ENCODE data around the gene HCFC1. TPM values are rescaled to one million over a fixed set of nuclear protein-coding genes. Genes with fewer than 3 reads are reported as not detected.

Gene HCFC1
- total RNA-seq, result 11.6 and 25.0 TPM in 2 replicates
- polyA plus RNA-seq, result 16.7 and 18.9 TPM in 2 replicates

DNA sequence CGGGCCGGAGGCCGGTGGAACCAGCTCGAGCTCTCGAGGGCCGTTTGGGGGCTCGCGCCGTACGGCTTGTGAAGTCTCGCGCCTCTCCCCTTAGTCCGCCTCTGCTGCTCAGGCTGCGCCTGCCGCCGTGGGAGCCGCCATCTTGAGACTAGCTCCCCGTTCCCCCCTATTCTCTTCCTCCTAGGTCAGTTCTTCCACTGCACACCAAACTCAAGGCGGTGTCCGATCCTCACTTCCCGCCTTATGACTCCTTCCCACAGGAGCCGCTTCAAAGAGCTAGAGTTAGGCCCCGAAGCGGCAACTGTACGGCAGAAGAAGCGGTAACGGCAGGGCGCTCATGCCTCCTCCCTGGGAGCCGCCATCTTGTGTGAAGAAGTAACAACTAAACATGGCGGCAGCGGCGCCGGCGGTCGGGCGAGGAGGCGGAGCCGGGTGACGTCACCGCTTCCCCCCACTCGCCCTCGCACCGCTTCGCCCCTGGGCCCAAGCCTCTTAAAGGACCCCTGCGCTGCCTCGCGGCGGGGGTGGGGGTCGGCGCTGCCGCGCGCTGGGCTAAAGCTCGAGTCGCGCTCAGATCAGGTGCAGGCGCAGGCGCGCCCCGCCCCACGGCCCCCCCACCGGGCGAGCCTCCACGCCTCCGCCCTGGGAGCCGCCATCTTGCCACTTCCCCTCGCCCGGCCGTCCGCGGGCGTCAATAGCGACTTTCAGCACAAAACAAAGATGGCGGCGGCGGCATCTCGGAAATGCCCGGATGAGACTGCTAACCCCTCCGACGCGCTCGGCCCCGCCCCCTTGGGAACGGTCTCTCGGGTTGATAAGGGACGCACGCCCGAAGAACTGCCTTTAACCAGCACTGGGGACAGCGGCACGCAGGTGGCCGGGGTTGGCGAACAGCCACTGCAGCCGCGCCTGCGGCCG lies at the start of gene HCFC1:
Gene HCFC1 (minus strand): TSS at position 369 of the 918 bp plus-strand sequence. CDS start 978 bp downstream, outside the sequence.
- Histone ChIP-seq H4K20me1 (ENCODE audit: insufficient read depth, poor library complexity, severe bottlenecking) (peaks cover 32% of the 10 kb centered on the region), H3K9me3 (ENCODE audit: low read depth) (no peaks in the 10 kb centered on the region), H3K4me1 (ENCODE audit: insufficient read depth) (peaks cover 27% of the 10 kb centered on the region), H3K4me2 (peak within 1 kb of the TSS; percentile 86), H3K9me2 (replicated peaks; ENCODE audit: insufficient read depth) (no peaks in the 10 kb centered on the region), H3K36me3 (replicated peaks; ENCODE audit: insufficient read depth, low read depth) (no peaks in the 10 kb centered on the region), H3K4me3 (peak within 1 kb of the TSS; percentile 85), H3K79me2 (peaks cover 61% of the 10 kb centered on the region), H3K27ac (peak within 1 kb of the TSS; percentile 100), H2AFZ (peak within 1 kb of the TSS; percentile 75), H3K27me3 (no peaks in the 10 kb centered on the region)
- DNase-seq (ENCODE audit: low spot score), result peak; percentile 93
- TF ChIP-seq EZH2 (IDR thresholded peaks at IDR 0.05; ENCODE audit: borderline replicate concordance) (no peak), EZH2phosphoT487 (IDR thresholded peaks at IDR 0.05; ENCODE audit: low read depth, severe bottlenecking, unreplicated experiment) (no peak)
- TF ChIP-seq, protein P1, sequence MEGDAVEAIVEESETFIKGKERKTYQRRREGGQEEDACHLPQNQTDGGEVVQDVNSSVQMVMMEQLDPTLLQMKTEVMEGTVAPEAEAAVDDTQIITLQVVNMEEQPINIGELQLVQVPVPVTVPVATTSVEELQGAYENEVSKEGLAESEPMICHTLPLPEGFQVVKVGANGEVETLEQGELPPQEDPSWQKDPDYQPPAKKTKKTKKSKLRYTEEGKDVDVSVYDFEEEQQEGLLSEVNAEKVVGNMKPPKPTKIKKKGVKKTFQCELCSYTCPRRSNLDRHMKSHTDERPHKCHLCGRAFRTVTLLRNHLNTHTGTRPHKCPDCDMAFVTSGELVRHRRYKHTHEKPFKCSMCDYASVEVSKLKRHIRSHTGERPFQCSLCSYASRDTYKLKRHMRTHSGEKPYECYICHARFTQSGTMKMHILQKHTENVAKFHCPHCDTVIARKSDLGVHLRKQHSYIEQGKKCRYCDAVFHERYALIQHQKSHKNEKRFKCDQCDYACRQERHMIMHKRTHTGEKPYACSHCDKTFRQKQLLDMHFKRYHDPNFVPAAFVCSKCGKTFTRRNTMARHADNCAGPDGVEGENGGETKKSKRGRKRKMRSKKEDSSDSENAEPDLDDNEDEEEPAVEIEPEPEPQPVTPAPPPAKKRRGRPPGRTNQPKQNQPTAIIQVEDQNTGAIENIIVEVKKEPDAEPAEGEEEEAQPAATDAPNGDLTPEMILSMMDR (IDR thresholded peaks at IDR 0.05; ENCODE audit: poor library complexity), result no peak
- WGBS (ENCODE audit: low lambda C conversion rate, missing lambda C conversion rate), result 46% methylated on average over 69 of the region's 96 CpGs

DNA sequence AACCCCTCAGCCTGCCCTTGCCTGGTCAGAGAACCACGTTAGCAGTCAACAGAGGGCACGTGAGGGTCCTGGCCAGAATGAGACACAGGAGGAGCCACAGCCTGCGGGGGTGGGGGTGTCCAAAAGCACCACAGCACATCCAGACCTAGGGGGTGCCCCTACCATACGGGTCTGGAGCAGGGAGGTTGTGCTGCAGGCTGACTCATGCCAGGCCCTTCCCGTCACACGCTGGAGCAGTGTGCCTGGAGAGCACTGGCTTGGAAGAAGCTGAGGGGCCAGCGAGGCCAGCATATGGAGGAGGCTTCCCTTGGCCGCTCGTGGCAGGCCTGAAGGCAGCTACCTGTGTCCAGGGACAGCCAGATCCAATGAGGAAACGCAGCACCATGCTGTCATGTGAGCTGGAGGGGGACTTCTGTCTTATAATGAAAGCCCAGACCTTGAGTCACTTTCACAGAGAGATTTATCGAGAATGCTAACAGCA lies 49.6 kb upstream of the HCFC1 start:
- DNase-seq (ENCODE audit: low spot score), result no peak
- H3K27me3 ChIP-seq, result no peaks in the 10 kb centered on the region
- H3K27ac ChIP-seq, result peak overlapping the region; percentile 91
- H2AFZ ChIP-seq, result no peak overlapping the region
- peaks cover 10% of the 10 kb centered on the region for H3K4me1 ChIP-seq (ENCODE audit: insufficient read depth)
- no peaks in the 10 kb centered on the region for H3K79me2 ChIP-seq
- no peak overlapping the region for H3K4me3 ChIP-seq
- H3K9me3 ChIP-seq (ENCODE audit: low read depth), result no peaks in the 10 kb centered on the region
- TF ChIP-seq EZH2phosphoT487 (IDR thresholded peaks at IDR 0.05; ENCODE audit: low read depth, severe bottlenecking, unreplicated experiment), result no peak
- TF ChIP-seq, protein P1 (IDR thresholded peaks at IDR 0.05; ENCODE audit: poor library complexity), result no peak
- no peak for TF ChIP-seq EZH2 (IDR thresholded peaks at IDR 0.05; ENCODE audit: borderline replicate concordance)
- peak overlapping the region; percentile 79 for H3K4me2 ChIP-seq
- H4K20me1 ChIP-seq (ENCODE audit: insufficient read depth, poor library complexity, severe bottlenecking), result no peaks in the 10 kb centered on the region
- H3K9me2 ChIP-seq (replicated peaks; ENCODE audit: insufficient read depth), result no peaks in the 10 kb centered on the region
- no peaks in the 10 kb centered on the region for H3K36me3 ChIP-seq (replicated peaks; ENCODE audit: insufficient read depth, low read depth)
- WGBS (ENCODE audit: low lambda C conversion rate, missing lambda C conversion rate), result 71% methylated on average over 11 of the region's 11 CpGs

DNA sequence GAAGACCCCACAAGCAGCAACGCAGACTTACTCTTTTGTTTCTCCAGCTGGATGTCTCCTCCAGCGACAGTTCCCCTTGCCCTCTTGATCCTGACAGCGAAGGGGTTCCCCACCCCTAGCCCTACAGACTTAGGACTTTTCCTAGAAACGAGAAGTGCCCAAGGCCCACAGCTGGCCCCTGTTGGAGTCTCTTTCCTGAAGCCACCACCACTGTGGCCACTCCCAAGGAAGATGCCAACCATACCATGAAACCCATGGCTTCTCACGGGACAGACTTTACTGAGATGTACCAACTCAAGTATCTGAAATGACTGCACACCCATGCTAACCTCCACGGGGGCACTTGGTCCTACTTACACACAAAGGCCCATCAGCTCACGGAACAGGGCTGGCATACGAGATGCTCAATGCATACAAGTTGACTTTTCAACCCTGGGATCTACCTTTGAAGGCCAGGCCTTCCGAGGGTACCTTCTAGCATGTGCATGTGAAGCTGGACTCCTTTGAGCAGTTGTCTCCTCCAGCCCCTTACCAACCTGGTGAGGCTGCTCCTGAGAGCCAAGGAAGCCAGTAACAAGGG lies 49.0 kb upstream of the HCFC1 start:
- Histone ChIP-seq H3K4me1 (ENCODE audit: insufficient read depth) (peaks cover 10% of the 10 kb centered on the region), H3K79me2 (no peaks in the 10 kb centered on the region), H3K27ac (peak overlapping the region; percentile 91), H3K36me3 (replicated peaks; ENCODE audit: insufficient read depth, low read depth) (no peaks in the 10 kb centered on the region), H2AFZ (peak overlapping the region; percentile 31), H3K4me2 (peak overlapping the region; percentile 79), H3K9me3 (ENCODE audit: low read depth) (no peaks in the 10 kb centered on the region), H3K4me3 (no peak overlapping the region), H3K9me2 (replicated peaks; ENCODE audit: insufficient read depth) (no peaks in the 10 kb centered on the region), H4K20me1 (ENCODE audit: insufficient read depth, poor library complexity, severe bottlenecking) (no peaks in the 10 kb centered on the region), H3K27me3 (no peaks in the 10 kb centered on the region)
- DNase-seq (ENCODE audit: low spot score), result no peak
- WGBS (ENCODE audit: low lambda C conversion rate, missing lambda C conversion rate), result 82% methylated on average over 9 of the region's 9 CpGs
- TF ChIP-seq EZH2phosphoT487 (IDR thresholded peaks at IDR 0.05; ENCODE audit: low read depth, severe bottlenecking, unreplicated experiment) (no peak), EZH2 (IDR thresholded peaks at IDR 0.05; ENCODE audit: borderline replicate concordance) (no peak)
- TF ChIP-seq, protein P1 (IDR thresholded peaks at IDR 0.05; ENCODE audit: poor library complexity), result no peak

Measured in hepatocyte (in vitro differentiated cells).